ENCODE results near the gene SNCAIP.

Gene SNCAIP

DNA sequence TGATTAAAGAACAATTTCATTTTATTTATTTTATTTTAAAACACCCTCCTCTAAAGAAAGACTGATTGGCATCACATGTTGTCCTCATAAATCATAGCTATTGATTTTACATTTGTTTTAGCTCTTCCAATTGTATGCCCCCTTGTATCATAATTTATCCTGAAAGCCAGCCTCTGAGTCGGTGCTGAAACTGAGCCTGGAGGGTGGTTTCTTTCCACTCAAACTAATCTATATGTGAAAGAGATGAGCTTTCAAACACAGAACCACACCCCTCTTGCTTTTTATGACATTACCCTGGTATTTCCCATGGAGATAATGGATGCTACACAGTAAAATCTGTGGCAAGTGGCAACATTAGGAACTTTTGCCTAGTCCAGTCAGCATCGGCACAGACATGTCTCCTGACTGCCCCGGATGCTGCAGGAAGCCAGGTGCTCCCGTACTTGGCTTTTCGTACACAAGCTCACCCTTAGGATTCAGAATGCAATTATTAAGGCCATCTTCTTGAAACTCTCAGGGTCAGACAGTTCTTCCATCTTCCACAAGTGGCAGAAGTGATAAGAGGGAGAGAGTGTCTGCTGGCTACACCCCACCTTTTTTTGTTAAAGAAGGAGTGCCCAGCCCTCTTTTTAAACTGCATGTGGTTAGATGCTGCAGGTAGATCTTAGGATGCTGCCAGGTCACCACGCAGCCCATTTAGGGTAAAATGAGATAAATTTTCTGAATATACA is 91.1 kb downstream of the SNCAIP start:
- TF ChIP-seq, protein P1, sequence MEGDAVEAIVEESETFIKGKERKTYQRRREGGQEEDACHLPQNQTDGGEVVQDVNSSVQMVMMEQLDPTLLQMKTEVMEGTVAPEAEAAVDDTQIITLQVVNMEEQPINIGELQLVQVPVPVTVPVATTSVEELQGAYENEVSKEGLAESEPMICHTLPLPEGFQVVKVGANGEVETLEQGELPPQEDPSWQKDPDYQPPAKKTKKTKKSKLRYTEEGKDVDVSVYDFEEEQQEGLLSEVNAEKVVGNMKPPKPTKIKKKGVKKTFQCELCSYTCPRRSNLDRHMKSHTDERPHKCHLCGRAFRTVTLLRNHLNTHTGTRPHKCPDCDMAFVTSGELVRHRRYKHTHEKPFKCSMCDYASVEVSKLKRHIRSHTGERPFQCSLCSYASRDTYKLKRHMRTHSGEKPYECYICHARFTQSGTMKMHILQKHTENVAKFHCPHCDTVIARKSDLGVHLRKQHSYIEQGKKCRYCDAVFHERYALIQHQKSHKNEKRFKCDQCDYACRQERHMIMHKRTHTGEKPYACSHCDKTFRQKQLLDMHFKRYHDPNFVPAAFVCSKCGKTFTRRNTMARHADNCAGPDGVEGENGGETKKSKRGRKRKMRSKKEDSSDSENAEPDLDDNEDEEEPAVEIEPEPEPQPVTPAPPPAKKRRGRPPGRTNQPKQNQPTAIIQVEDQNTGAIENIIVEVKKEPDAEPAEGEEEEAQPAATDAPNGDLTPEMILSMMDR (IDR thresholded peaks at IDR 0.05; ENCODE audit: insufficient read depth, missing control alignments) = no peak
- no peak for FAIRE-seq
- DNase-seq (ENCODE audit: insufficient read length, low spot score) = no peak

DNA sequence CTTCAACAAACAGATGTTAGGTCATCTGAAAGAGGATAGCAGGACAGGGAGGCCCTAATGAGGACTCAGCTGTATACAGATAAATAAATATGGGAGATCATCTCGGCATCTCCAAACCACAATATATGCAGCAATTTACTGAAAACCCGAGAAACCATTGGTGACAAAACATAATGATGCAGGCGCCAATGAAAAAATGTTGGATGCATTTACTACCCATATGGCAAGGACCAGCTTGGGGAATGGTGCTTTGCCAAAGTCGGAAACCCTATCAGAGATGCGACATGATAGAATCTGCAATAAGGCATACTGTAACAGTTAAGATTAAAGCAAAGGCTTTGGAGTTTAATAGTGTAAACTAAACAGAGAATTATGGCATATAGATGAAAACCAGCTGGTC is 92.0 kb downstream of the SNCAIP start:
- TF ChIP-seq, protein P1 (IDR thresholded peaks at IDR 0.05; ENCODE audit: insufficient read depth, missing control alignments) = no peak
- DNase-seq (ENCODE audit: insufficient read length, low spot score) (no peak), FAIRE-seq (no peak)

DNA sequence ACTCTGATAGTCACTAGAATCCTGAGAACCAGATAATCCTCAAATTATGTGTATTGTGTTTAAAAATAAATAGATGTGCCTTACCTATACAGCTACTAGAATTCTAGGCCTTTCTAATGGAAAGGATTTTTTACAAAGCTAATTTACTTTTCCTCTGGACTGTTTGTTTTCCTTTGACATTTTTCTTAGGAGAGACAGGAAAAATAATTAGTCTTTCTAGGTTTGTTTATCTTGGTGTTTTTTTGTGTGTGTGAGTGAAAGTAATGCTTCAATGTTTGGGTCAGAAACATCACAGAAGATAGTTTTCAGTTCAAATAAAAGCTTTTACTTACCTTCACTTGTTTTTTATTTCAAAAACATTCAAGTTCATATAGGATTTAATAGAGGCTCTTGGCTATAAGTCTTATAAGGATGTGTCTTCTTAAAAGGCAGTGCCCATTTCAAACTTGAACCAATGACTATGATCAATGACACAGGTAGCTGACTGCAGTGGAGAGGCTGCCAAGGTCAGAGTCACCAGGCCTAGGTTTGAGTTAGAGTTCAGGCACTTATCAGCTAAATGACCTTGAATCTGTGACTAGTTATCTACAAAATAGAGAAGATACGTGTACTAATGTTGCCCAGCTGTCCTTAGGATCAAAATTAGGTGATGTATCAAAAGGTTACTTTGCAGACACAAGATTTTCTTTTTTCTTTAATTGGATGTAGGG is 92.8 kb downstream of the SNCAIP start:
- FAIRE-seq = no peak
- no peak for DNase-seq (ENCODE audit: insufficient read length, low spot score)
- TF ChIP-seq, protein P1 (IDR thresholded peaks at IDR 0.05; ENCODE audit: insufficient read depth, missing control alignments) = no peak

DNA sequence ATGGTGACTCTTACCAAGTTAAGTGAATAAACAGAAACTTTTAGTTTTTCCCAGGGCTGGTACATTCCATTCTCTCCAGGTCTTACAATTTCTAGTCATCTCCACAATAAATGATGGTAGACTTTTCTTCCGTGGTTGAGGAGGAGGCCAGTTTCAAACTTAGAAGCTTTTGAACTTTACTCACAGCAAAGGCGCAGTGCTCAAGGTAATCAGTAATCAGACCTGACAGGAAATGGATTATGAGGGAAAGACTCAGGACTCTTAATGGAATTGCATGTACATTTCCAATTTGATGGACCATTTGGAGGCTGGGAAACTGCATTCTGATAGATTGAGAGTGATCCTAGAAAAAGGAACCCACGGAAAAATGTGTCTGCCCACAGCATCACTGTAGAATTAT is 93.7 kb downstream of the SNCAIP start:
- FAIRE-seq = no peak
- DNase-seq (ENCODE audit: insufficient read length, low spot score) = no peak
- TF ChIP-seq, protein P1 (IDR thresholded peaks at IDR 0.05; ENCODE audit: insufficient read depth, missing control alignments) = no peak

DNA sequence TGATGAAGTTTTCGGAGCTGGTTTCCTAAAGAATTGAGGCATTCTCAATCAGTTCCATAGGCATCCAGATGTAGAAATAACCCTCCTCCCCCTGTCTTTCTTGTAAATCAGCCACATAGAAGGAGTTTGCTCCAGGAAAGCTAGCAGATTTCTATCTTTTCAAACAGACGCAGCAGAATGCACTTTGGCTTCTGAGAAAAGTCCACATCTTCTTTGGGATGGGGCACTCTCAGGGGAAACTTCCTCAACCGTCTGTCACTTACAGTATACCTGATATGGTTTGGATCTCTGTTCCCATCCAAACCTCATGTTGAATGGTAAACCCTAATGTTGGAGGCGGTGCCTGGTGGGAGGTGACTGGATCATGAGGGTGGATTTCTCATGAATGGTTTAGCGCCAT is 94.1 kb downstream of the SNCAIP start:
- TF ChIP-seq, protein P1 (IDR thresholded peaks at IDR 0.05; ENCODE audit: insufficient read depth, missing control alignments) = no peak
- DNase-seq (ENCODE audit: insufficient read length, low spot score) (no peak), FAIRE-seq (no peak)

DNA sequence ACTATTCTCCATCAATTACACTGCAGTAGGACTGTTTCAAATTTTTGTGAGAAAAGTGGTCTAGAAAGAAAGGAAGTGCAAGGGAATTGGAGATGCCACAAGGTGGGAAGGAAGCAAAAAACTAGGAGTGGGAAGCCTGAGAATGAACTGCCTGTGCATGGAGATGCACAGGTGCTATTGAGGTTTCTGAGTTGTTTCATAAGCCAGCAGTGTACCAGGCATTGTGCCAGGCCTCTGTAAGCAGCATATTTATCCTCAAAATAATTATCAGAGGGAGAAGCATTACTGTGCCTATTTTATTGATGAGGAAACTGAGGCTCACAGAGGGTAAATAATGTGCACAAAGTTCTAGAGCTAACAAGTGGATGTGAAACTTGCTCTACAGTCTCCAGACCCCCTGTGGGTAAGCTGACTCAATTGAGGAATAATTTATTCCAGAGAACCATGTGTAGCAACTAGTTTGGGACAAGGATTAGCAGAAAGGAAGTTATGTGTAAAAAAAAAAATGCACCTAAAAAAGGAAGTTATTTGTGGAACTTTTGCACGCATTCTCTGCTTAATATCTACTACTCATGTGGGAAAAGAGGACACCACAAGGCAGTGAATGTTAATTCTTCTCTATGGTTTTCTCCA is 96.7 kb downstream of the SNCAIP start:
- FAIRE-seq = no peak
- DNase-seq (ENCODE audit: insufficient read length, low spot score) = no peak

More for the DNA sequence above, 96.7 kb downstream of the SNCAIP start:
- TF ChIP-seq, protein P1 (IDR thresholded peaks at IDR 0.05; ENCODE audit: insufficient read depth, missing control alignments) = no peak

Measured in D721Med (cell line).